HepG2 (cell line): Measurements from ENCODE around the gene MORF4L1.

Experiments used
- CREM ChIP-seq, 2 experiments: sonication (generic) in 1 of 2; formaldehyde crosslinking in 1 of 2; IDR thresholded peaks; 2 replicates each; pipeline versions ENCODE4 v1.4.0 to v1.6.1; 2016 to 2020; ENCODE audit warnings: antibody characterized with exemption in 1 of 2, mild to moderate bottlenecking in 1 of 2, missing genetic modification reagents in 1 of 2
- EZH2 ChIP-seq: conservative IDR thresholded peaks from 2 replicates; pipeline ENCODE4 v1.6.1; 2012; ENCODE audit warnings: mild to moderate bottlenecking, low read depth, low read length, moderate library complexity
- GABPA ChIP-seq, 2 experiments: IDR thresholded peaks; 2 replicates each; pipeline ENCODE4 v1.6.1; 2011 to 2016; ENCODE audit warnings: low read depth in 2 of 2, low read length in 1 of 2, missing biosample characterization in 1 of 2, missing genetic modification characterization in 1 of 2
- POLR2AphosphoS5 ChIP-seq: IDR thresholded peaks from 2 replicates; pipeline ENCODE4 v1.6.1; 2012; ENCODE audit warnings: low read depth, low read length
- RAD21 ChIP-seq: fragments of 450-650 bp; formaldehyde crosslinking; IDR thresholded peaks from 2 replicates; pipeline ENCODE4 v1.5.0; 2020; ENCODE audit warnings: mild to moderate bottlenecking
- RELA ChIP-seq: sonication (generic); formaldehyde crosslinking; IDR thresholded peaks from 2 replicates; pipeline ENCODE4 v1.4.0; 2020; ENCODE audit warnings: missing genetic modification reagents
- ZNF556 ChIP-seq: sonication (generic); formaldehyde crosslinking; IDR thresholded peaks from 2 replicates; pipeline ENCODE4 v1.4.0; 2020; ENCODE audit warnings: mild to moderate bottlenecking, missing genetic modification reagents, borderline replicate concordance
- ZZZ3 ChIP-seq: sonication (generic); formaldehyde crosslinking; IDR thresholded peaks from 2 replicates; pipeline ENCODE4 v1.4.0; 2020; ENCODE audit warnings: missing genetic modification reagents, mild to moderate bottlenecking, borderline replicate concordance
- TF ChIP-seq, protein P1 (sequence below): sonication (generic); formaldehyde crosslinking; IDR thresholded peaks from 2 replicates; pipeline ENCODE4 v1.5.0; 2020; ENCODE audit warnings: mild to moderate bottlenecking, missing genetic modification reagents, moderate library complexity

DNA sequence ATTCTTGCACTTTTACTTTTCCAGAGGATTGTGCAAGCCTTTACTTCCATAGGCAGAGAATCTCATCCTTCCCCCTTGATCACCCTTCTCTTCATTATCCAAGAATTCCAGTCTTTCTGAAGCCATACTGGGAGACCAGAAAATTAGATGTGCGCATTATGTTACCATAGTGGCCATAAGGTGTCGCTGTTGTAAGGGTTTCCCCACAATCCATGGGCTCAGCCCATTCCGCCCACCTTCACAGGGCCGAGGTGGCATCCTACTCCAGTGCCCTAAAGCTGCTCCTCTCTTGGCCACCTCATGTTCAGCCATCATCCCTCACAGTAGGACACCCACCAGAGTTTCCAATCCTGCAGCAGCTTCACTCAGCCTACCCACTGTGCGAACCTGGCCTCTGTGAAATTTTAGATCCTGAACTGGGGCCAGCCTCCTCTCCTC is 37.1 kb downstream of the MORF4L1 start:
- TF ChIP-seq EZH2 (no peak), RAD21 (CRISPR knock-in tag) (peak; percentile 81), RELA (CRISPR knock-in tag) (no peak), ZZZ3 (no peak), ZNF556 (CRISPR knock-in tag) (no peak), CREM (IDR thresholded peaks at IDR 0.05) (no peak), CREM (CRISPR knock-in tag; IDR thresholded peaks at IDR 0.05) (no peak), GABPA (IDR thresholded peaks at IDR 0.05; ENCODE audit: low read depth, low read length) (no peak), GABPA (CRISPR knock-in tag; IDR thresholded peaks at IDR 0.05; ENCODE audit: low read depth) (no peak), POLR2AphosphoS5 (no peak)
- TF ChIP-seq, protein P1, sequence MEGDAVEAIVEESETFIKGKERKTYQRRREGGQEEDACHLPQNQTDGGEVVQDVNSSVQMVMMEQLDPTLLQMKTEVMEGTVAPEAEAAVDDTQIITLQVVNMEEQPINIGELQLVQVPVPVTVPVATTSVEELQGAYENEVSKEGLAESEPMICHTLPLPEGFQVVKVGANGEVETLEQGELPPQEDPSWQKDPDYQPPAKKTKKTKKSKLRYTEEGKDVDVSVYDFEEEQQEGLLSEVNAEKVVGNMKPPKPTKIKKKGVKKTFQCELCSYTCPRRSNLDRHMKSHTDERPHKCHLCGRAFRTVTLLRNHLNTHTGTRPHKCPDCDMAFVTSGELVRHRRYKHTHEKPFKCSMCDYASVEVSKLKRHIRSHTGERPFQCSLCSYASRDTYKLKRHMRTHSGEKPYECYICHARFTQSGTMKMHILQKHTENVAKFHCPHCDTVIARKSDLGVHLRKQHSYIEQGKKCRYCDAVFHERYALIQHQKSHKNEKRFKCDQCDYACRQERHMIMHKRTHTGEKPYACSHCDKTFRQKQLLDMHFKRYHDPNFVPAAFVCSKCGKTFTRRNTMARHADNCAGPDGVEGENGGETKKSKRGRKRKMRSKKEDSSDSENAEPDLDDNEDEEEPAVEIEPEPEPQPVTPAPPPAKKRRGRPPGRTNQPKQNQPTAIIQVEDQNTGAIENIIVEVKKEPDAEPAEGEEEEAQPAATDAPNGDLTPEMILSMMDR (CRISPR knock-in tag): peak; percentile 91
